GM03348 (cell line): Measurements from ENCODE around the gene FMO2.

ENCODE experiments used
- DNase-seq: peaks from one replicate; pipeline ENCODE4 v3.0.0; 2012; ENCODE audit warnings: low spot score

The FMO2 gene

DNA sequence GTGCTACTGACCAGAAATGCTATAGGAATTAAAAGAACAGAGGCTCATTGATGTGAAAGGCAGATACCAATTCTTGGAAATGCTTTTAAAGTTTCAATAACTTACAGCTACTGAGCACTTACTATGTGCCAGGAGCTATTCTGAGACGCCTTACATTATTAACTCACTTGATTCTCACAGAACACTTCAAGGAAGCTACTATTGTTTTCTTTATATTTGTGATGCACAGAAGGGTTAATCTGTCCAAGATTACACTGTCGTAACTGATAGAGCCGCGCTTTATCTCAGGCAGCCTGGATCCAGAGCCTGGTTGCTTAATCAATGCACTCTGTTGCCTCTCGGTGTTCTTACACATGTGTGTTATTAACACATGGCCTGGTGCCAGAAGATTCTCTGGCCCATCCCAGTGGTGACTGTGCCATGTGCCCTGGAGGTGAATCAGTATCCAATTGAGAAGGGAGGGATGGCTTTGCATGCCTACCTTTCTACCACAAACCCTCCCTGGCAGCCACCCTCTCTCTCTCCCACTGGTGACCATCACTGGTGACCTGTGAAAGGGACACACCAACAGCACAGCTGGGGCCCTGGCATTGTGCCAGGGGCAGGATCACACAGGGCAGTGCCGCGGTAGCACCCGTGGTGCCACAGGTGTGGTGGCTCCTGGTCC is 72.0 kb downstream of the FMO2 start:
- DNase-seq: no peak

DNA sequence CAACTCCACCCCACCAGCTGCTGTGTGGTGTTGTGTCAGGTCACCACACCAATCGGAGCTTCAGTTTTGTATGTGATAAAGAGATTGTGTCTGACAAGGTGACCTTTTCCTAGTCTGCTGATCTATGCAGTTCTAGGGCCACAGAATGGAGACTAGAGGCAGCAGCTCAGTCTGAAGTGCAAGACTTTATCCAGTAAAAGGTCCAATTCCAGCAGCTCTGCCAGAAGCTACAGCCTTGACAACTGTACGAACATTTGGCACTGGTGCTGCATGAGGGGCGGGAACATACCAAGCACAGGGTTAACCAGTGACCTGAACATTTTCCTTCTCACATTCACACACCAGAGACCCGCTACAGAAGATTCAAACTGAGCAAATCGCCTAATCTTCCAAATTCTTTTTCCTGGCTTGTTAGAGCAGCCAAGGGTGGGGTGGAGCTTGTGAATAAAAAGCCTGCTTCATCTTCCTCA is 72.5 kb downstream of the FMO2 start:
- DNase-seq: no peak

DNA sequence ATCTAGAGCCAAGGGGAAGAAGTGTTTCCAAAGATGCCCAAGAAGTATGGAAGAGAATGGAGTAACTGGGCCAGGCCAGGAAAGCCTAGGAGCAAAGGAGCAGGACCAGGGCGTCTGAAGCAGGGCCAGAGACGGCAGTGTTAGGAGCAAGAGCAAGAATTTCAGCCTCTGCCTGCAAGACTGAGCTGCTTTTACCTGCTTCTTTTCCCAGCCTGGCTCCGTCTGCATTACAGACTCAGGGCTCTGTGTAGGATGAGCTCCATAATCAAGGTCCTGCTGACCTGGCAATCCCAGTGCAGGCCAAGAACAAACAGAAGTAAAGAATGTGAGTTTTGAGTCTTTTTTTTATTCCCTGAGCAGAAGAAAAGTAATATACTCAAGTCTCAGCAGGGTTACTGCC is 73.3 kb downstream of the FMO2 start:
- no peak for DNase-seq

DNA sequence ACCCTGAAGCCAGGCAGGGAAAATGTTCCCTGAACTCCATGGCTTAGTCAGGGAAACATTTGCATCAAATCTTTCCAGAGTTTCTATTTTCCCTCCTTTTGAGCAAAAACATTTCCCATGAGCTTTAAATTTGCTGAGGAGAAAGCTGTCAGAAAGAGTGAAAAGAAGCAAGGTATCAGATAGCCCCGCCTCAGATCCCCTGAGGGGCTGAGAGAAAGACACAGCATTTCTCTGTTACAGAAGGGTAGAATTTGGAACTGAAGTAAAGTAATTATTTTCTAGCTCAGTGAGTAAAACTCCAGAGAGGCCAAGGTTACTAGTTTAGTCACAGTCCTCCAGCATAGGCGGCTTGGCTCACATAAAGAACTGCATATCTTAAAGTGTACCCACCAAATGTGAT is 73.8 kb downstream of the FMO2 start:
- no peak for DNase-seq
